Measurements from ENCODE around the gene DNAJC18.
"Not testable (repeated sequence)": the region's sequence is repeated elsewhere in the genome, so short reads cannot be mapped to it uniquely, and the experiment has no call there.

DNAJC18 gene

DNA sequence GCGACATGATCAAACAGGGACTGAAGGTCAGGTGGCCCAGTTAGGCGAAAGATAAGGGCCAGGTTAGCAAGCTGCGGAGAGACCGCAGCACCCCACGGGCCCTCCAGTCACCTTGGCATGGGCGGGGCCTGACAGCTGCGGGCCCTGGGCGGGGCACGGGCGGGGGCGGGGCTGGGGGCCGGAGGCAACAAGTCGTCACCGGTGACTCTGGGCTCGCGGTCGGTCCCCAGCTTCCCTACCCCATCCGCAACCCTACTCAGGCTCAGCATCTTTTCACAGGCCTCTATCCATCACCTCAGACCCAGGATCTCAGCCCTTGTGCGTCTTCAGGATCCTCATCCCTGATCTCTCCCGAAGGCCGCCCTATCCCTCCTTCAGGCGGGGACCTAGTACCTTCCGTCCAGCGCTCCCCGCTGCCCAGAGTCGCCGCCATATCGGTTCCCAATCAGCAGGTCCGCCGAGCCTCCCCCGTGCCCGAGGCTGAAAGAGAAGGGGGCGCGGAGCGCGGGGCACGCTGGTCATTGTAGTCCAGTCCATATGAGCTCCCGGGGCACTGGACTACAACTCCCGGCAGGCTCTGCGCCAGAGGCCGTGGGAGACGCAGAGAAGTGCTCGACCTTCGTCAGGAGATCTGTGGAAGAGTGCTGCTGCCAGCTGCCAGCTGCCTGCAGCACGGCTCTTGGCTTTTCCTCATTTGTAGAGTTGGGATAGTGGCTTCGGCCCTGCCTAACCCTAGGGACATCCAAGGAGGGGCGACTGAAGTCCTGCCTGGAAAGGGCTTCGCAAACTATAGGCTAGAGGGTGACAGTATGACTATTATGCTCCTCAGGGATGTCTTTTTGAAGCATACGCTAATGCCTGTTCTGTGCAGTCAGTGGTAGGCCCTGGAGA, at the start of gene DNAJC18:
TSS of gene DNAJC18 (minus strand) at position 513 of the 891 bp plus-strand sequence. CDS start at position 433, 80 bp downstream.
- in situ Hi-C loops (cut with HindIII; ENCODE audit: low sequenced_read_pairs), result loop anchor here (25.0 kb wide), 1 partner anchor 148 kb away; no protein-coding TSS in a partner anchor

DNA sequence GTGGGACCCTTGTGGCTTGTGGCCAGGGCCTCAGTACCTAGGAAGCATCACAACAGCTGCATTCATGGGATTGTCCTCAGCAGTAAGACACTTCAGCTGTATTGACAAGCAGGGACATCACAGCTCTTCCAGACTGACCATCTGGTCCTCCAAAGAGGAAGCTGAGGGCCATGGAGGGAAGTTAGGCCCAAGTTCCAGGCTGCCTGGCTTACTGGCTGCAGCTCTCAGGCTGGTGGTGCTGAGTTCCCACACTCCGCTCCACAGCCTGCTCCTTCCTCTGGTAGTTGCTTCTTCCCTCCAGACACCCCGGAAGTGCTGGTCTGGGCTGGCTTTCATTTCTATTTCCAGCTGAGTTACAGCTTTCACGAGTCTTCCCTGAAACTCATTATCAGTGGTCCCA, 48.9 kb upstream of the DNAJC18 start:
- in situ Hi-C loops (cut with HindIII; ENCODE audit: low sequenced_read_pairs), result no loop called here

DNA sequence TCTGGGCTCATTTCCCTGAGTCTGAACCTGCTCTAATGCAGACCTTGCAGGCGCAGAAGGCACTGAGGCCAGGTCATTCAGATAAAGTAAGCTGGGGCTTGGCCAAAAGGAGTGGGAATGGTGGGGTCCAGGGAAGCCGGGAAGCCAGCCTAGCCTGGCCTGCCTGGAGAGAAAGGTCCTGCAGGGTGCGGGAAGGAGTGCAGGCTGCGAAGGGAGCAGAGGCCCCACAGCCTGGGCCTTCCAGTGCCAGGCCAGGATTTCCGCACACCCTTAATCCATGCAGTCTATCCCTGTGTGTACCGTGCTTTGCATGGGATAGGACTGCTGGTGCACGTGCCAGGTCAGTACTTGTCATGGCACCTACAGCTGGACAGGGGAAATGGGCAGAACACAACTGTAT, 46.9 kb upstream of the DNAJC18 start:
- in situ Hi-C loops (cut with HindIII; ENCODE audit: low sequenced_read_pairs), result no loop called here

- in situ Hi-C loops (cut with HindIII; ENCODE audit: low sequenced_read_pairs), result not testable (repeated sequence)
Measured at GRCh38 chr5:139482890-139483208, 43.5 kb upstream of the DNAJC18 start.

- in situ Hi-C loops (cut with HindIII; ENCODE audit: low sequenced_read_pairs), result no loop called here
Measured at GRCh38 chr5:139482050-139482889, 42.9 kb upstream of the DNAJC18 start, which contains the start of gene STING1. Gene STING1, minus strand, starts transcription at chr5:139482758. Its CDS starts 1,054 bp downstream, at chr5:139481704.

DNA sequence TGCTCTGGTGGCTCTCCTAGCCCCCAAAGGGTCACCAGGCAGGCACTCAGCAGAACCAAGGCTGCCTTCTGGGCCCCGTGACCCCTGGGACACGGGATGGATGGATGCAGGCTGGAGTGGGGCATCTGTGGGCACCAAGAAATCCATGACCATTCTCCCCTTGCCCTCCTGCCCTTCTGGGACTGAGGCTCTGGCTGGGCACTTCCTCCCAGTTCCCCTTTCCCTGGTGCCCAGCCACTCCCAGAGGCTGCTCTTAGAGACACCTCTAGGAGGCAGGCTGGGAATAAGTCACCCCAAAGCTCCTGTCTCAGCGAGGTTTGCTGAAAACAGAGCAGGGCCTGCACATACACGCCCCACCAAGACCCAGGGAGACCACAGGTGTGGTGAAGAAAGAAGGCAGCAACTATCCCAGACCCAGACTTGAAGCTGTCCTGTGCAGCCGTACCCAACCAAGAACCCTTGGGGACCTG, 42.3 kb upstream of the DNAJC18 start:
- in situ Hi-C loops (cut with HindIII; ENCODE audit: low sequenced_read_pairs), result no loop called here

DNA sequence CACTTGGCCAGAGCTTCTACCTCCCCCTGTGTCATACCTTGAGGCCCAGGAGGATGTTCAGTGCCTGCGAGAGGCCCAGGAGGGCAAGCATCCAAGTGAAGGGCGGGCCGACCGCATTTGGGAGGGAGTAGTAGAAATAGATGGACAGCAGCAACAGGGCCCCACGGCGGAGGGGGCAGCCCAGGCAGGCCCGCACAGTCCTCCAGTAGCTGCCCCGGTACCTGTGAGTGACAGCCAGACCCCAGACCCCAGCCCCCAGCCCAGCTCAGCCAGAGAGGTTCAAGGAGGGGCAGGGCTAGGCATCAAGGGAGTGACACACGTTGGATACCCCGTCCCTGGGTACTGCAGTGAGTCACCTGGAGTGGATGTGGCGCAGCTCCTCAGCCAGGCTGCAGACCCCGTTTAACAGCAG, 41.8 kb upstream of the DNAJC18 start:
- in situ Hi-C loops (cut with HindIII; ENCODE audit: low sequenced_read_pairs), result no loop called here

GRCh38 chr5:139479729-139480128, 40.4 kb upstream of the DNAJC18 start:
- in situ Hi-C loops (cut with HindIII; ENCODE audit: low sequenced_read_pairs), result not testable (repeated sequence)

DNA sequence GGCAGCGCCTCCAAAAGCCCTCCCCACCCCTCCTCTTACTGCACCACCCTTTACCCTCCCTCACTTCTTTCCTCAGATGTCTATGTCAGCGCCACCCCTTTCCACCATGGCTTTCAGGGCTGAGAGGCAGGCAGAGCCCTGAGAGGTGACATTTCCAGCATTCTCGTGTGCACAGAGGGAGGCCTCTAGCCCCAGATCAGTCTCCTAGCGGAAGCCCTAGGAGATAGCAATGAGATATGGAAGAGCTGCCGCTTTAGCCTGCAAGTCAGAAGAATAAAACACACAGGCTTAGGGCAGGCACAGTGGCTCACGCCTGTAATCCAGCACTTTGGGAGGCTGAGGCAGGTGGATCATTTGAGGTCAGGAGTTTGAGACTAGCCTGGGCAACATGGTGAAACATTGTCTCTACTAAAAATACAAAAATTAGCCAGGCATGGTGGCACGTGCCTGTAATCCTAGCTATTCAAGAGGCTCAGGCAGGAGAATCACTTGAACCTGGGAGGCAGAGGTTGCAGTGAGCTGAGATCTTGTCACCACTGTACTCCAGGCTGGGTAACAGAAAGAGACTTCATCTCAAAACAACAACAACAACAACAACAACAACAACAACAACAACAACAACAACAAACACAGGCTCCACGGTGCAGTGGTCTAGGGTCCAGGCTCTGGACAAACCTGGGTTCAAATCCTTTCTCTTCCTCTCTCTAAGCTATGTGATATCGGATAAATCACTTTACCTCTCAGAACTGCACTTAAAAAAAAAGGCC, 39.5 kb upstream of the DNAJC18 start:
- in situ Hi-C loops (cut with HindIII; ENCODE audit: low sequenced_read_pairs), result not testable (repeated sequence)

DNA sequence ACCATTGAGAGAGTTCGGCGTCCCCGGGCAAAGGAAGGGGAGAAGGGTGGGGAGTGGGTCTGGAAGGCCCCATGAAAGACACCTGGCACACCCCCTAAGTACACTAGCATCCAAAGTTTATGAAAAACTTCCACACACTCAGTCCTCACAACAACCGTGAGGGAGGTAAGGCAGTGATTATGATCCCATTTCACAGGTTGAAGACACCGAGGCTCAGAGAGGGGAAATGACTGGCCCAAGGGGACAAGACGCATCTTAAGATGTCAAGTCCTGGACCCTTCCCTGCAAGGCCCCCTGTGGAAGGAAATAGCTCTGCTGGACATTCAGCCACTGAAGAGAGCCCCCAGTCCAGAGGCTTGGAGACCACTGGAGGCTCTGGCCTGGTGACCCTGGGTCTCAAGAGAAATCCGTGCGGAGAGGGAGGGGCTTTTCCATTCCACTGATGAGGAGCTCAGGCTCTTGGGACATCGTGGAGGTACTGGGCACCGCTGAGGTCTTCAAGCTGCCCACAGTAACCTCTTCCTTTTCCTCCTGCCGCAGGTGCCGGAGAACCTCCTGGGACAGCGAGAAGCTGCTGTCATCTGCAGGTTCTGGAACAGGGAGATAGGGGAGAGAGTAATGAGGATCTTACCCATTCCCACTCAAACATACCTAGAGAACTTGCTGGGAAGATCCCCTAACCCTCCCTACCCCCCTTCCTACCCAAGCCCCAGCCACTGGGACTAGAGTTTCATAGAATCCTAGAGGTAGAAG, 36.7 kb upstream of the DNAJC18 start:
- in situ Hi-C loops (cut with HindIII; ENCODE audit: low sequenced_read_pairs), result no loop called here

GRCh38 chr5:139474890-139475791, 35.8 kb upstream of the DNAJC18 start:
- in situ Hi-C loops (cut with HindIII; ENCODE audit: low sequenced_read_pairs), result no loop called here

DNA sequence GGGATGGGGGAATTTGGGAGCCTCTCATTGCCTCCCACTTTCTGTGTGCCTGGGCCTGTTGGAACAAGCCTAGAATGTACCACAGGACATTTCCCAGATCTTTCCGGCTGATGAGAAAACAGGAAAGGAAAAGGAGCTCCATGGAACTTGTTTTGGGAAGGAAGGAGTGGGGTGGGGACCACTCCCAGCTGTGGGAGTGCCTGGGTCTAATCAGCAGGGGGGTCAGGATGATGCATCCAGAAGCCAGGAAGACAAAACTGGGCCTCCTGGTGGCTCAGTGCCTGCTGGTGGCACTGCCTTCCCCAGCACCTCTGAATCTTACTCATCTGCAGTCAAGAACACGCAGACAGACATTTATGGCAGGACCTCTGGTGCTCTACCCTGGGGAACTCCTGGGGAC, 34.2 kb upstream of the DNAJC18 start:
- in situ Hi-C loops (cut with HindIII; ENCODE audit: low sequenced_read_pairs), result no loop called here

DNA sequence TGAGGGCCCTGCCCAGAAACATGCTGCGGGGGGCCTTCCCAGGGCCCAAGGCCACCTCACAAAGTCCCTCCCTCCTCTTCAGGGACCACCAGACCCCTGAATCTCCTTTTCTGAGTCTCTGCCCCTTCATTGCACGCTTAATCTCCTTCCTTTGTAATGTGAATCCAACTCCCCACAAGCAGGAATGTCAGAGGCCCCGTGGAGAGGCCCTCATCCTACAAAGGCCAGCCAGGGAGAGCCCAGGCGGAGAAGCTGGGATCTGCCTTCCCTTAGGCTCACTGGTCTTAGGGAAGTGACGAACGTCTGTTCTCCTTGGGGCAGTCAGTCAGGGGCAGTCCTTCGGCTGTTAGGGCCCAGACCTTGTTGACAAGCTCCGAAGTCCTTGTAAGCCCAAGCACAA, 33.8 kb upstream of the DNAJC18 start:
- in situ Hi-C loops (cut with HindIII; ENCODE audit: low sequenced_read_pairs), result no loop called here

DNA sequence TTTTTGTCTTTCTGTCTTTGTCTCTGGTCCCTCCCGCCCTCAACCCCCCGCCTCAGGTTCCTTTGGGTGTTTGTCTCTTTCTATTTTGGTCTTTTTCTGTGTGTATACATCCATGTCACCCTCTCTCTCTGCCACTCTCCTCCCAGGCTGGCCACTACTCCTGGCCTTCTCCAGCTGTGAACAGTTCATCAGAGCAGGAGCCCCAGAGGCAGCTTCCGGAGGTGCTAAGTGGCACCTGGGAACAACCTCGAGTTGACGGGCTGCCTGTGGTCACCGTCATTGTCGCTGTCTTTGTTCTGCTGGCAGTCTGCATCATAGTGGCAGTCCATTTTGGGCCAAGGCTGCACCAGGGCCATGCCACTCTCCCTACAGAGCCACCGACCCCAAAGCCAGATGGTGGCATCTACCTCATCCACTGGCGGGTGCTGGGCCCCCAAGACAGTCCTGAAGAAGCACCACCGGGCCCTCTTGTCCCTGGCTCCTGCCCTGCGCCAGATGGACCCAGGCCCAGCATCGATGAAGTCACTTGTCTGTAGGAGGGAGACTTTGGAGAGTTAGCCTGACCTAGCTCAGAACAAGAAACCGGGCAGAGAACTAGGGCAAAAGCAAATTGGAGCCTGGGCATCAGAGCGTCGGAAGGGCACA, 33.2 kb upstream of the DNAJC18 start:
- in situ Hi-C loops (cut with HindIII; ENCODE audit: low sequenced_read_pairs), result no loop called here

DNA sequence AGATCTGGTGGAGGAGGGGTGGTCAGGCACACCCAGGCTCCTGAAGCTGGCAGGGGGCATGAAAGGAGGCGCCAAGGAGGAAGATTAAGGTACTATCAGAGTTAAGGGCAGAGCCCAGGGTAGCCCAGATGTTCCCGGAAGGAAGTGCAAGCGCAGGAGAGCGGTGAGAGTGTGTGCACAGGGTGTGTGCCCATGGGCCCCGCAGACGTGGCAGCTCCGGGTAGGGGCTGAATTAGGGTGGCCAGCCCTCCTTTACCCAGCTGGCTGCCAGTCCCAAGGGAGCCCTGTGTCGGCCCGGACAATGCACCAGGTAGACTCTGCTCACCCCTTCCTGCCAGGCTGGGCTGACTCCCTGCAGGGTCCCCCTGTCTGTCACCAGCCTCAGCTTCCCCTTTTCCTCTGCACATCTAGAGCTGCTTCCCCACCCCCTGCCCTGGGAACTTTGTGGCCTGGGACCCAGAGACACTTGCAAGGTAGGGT, 31.5 kb upstream of the DNAJC18 start, which contains the start of gene SMIM33:
TSS of gene SMIM33 (plus strand) at position 184 of the 480 bp plus-strand sequence. CDS start at position 302, 118 bp downstream.
- in situ Hi-C loops (cut with HindIII; ENCODE audit: low sequenced_read_pairs), result no loop called here

GRCh38 chr5:139468421-139468931, 29.2 kb upstream of the DNAJC18 start:
- in situ Hi-C loops (cut with HindIII; ENCODE audit: low sequenced_read_pairs), result no loop called here

DNA sequence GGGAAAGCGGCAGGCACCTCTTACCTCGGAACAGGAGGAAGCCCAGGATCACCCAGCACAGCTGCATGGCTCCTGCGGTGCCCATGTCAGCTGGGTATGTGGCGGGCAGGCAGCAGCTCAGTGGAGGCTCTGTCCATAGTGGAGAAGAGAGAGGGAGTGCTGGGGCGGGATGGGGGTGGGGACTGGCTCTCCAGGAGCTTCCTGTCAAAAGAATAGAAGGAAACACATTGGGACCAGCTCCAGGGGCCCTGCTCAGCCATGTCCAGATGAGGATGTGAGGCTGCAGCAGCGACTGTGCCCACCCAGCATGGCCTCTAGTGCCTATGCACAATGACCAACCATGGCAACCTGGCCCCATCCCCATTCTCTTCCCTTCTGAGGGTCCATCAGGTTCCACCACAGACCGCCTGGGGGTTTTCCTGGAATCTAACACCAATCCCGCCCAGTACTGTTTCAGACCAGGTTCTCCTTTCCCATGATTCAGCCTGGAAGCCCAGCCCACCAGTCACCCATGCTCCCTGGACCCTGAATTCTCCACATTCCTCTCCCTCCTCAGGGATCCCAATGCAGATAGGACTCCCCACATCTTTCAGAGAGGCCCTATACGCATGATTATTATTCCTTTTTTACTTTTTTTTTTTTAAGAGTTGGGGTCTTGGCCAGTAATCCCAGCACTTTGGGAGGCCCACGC, 23.4 kb upstream of the DNAJC18 start, which contains the start of gene ECSCR:
TSS of gene ECSCR (minus strand) at position 158 of the 691 bp plus-strand sequence. CDS start at position 85, 73 bp downstream.
- in situ Hi-C loops (cut with HindIII; ENCODE audit: low sequenced_read_pairs), result no loop called here

Data from DLD1 (cell line).